Caco-2 (cell line): ENCODE data around the gene GRID1. TPM values are rescaled to one million over a fixed set of nuclear protein-coding genes. Genes with fewer than 3 reads are reported as not detected.

Experiments used
- BruUV-seq: library from RNA; stranded (reverse); fragments of 400-500 nt; replicated peaks from 2 replicates; lab custom pipeline; 2021; lab: Mats Ljungman, UMichigan
- CTCF ChIA-PET: fragments of 300-600 bp; sonication (Branson Sonifier 250); formaldehyde crosslinking; loops from one replicate; lab custom pipeline; 2022; ENCODE audit warnings: antibody characterized with exemption; lab: Charles Lee
- POLR2A ChIA-PET: fragments of 300-600 bp; sonication (Branson Sonifier 250); formaldehyde crosslinking; loops from one replicate; lab custom pipeline; 2022; ENCODE audit warnings: antibody characterized with exemption; lab: Charles Lee
- DNase-seq, 2 experiments: peaks; one replicate each; pipeline versions ENCODE4 v3.0.0 to v3.0.0-alpha.2; 2020 to 2022
- H3K27me3 ChIP-seq: replicated peaks from 2 replicates; pipeline ENCODE4 v1.6.0; 2011; ENCODE audit warnings: low read length; ENCODE audit not compliant: control insufficient read depth, insufficient read depth
- H3K36me3 ChIP-seq: 2 replicates; pipeline ENCODE4 v1.5.1; 2011; ENCODE audit warnings: low read length; ENCODE audit not compliant: control insufficient read depth, insufficient read depth
- H3K4me1 ChIP-seq: fragments of 250-450 bp; sonication (Bioruptor Pico); 2 replicates; pipeline ENCODE4 v1.5.1; 2020; ENCODE audit warnings: mild to moderate bottlenecking
- H3K4me3 ChIP-seq: 2 replicates; pipeline ENCODE4 v1.5.1; 2011; ENCODE audit warnings: low read depth, mild to moderate bottlenecking, control low read depth, low read length
- H3K9me3 ChIP-seq: fragments of 250-450 bp; sonication (Bioruptor Pico); 2 replicates; pipeline ENCODE4 v1.5.1; 2020; ENCODE audit warnings: mild to moderate bottlenecking, moderate library complexity
- H3K27ac Mint-ChIP-seq: one replicate; pipeline ENCODE4 v1.8.0; 2022; ENCODE audit warnings: mixed read lengths; ENCODE audit not compliant: unreplicated experiment
- H3K27me3 Mint-ChIP-seq: one replicate; pipeline ENCODE4 v1.8.0; 2022; ENCODE audit warnings: mixed read lengths; ENCODE audit not compliant: insufficient read depth, unreplicated experiment
- H3K36me3 Mint-ChIP-seq: one replicate; pipeline ENCODE4 v1.8.0; 2022; ENCODE audit warnings: mild to moderate bottlenecking, mixed read lengths; ENCODE audit not compliant: insufficient read depth, unreplicated experiment
- H3K4me1 Mint-ChIP-seq: one replicate; pipeline ENCODE4 v1.8.0; 2022; ENCODE audit warnings: low read depth, mixed read lengths; ENCODE audit not compliant: unreplicated experiment
- H3K4me3 Mint-ChIP-seq: one replicate; pipeline ENCODE4 v1.8.0; 2022; ENCODE audit warnings: mild to moderate bottlenecking, moderate library complexity, mixed read lengths; ENCODE audit not compliant: unreplicated experiment
- H3K9me3 Mint-ChIP-seq: one replicate; pipeline ENCODE4 v1.8.0; 2022; ENCODE audit warnings: mixed read lengths; ENCODE audit not compliant: unreplicated experiment
- intact Hi-C: fragments of 100-400 bp; cut with micrococcal nuclease; formaldehyde crosslinking; loops from one replicate; pipeline ENCODE4 v1.10.0; 2022; ENCODE audit not compliant: unreplicated experiment
- total RNA-seq: library from RNA; stranded (reverse); gene quantifications from 2 replicates; pipeline ENCODE4 v1.2.3, GENCODE V29; 2022
- TF ChIP-seq, protein P1 (sequence below), 2 experiments: fragments of 200-600 bp in 1 of 2; IDR thresholded peaks; 1 replicate in 1 of 2; 2 replicates in 1 of 2; pipeline versions ENCODE4 v1.5.1 to v1.8.0; 2011 to 2022; ENCODE audit warnings: antibody characterized with exemption in 1 of 2, control low read depth in 1 of 2, inconsistent platforms in 1 of 2, low read depth in 1 of 2, low read length in 1 of 2, mild to moderate bottlenecking in 1 of 2, moderate library complexity in 1 of 2; ENCODE audit not compliant: insufficient read depth in 1 of 2, severe bottlenecking in 1 of 2, unreplicated experiment in 1 of 2

The GRID1 gene
- total RNA-seq, 1 experiment from 2014 or later = 8.0 TPM

- Histone ChIP-seq H3K4me3 (no peak overlapping the region), H3K27me3 (no peaks in the 10 kb centered on the region), H3K4me1 (no peaks in the 10 kb centered on the region), H3K9me3 (no peaks in the 10 kb centered on the region), H3K36me3 (no peaks in the 10 kb centered on the region)
- intact Hi-C loops = loop anchor here (5.0 kb wide), 1 partner anchor 68 kb away; no protein-coding TSS in a partner anchor
- BruUV-seq = no TSS peak
- Mint-ChIP-seq H3K27me3 (peaks cover 10% of the 10 kb centered on the region), H3K9me3 (no peaks in the 10 kb centered on the region), H3K36me3 (no peaks in the 10 kb centered on the region), H3K4me3 (no peak overlapping the region), H3K27ac (no peak overlapping the region), H3K4me1 (no peaks in the 10 kb centered on the region)
- CTCF ChIA-PET = no interaction called here
- POLR2A ChIA-PET = no interaction called here
- peak in 1 of 2 experiments; percentile 23 for DNase-seq
- TF ChIP-seq, protein P1, sequence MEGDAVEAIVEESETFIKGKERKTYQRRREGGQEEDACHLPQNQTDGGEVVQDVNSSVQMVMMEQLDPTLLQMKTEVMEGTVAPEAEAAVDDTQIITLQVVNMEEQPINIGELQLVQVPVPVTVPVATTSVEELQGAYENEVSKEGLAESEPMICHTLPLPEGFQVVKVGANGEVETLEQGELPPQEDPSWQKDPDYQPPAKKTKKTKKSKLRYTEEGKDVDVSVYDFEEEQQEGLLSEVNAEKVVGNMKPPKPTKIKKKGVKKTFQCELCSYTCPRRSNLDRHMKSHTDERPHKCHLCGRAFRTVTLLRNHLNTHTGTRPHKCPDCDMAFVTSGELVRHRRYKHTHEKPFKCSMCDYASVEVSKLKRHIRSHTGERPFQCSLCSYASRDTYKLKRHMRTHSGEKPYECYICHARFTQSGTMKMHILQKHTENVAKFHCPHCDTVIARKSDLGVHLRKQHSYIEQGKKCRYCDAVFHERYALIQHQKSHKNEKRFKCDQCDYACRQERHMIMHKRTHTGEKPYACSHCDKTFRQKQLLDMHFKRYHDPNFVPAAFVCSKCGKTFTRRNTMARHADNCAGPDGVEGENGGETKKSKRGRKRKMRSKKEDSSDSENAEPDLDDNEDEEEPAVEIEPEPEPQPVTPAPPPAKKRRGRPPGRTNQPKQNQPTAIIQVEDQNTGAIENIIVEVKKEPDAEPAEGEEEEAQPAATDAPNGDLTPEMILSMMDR (IDR thresholded peaks at IDR 0.05; ENCODE audit: insufficient read depth in 1 of 2, low read depth in 1 of 2, low read length in 1 of 2, severe bottlenecking in 1 of 2, unreplicated experiment in 1 of 2) = no peak
These were observed 101.9 kb downstream of the GRID1 start for GRCh38 chr10:86264481-86265231.

DNA sequence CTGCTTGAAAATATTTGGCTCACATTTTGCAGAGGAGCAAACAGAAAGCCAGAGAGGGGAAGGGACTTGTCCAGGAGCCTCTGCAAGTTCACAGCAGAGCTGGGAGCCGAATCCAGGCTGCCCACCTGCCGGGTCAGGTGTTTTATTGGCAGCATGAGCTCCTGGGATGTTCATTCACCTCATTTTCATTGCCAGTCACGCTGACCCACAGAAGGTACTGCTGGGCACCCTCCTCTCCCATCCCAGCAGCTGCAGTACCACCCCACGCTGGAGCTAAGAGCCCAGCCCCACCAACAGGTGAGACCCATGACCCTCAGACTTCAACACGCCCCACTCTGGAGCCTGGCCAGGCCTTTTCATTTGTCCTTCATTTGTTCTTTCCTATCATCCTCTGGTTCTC is 102.7 kb downstream of the GRID1 start:
- no peak overlapping the region for H3K27ac Mint-ChIP-seq
- ChIA-PET CTCF (no interaction called here), POLR2A (no interaction called here)
- no peaks in the 10 kb centered on the region for H3K9me3 Mint-ChIP-seq
- BruUV-seq = no TSS peak
- Histone ChIP-seq H3K4me3 (no peak overlapping the region), H3K9me3 (no peaks in the 10 kb centered on the region), H3K27me3 (no peaks in the 10 kb centered on the region), H3K4me1 (no peaks in the 10 kb centered on the region), H3K36me3 (no peaks in the 10 kb centered on the region)
- H3K27me3 Mint-ChIP-seq = peaks cover 10% of the 10 kb centered on the region
- TF ChIP-seq, protein P1 (IDR thresholded peaks at IDR 0.05; ENCODE audit: insufficient read depth in 1 of 2, low read depth in 1 of 2, low read length in 1 of 2, severe bottlenecking in 1 of 2, unreplicated experiment in 1 of 2) = no peak
- intact Hi-C loops = loop anchor here (5.0 kb wide), 1 partner anchor 68 kb away; no protein-coding TSS in a partner anchor
- H3K36me3 Mint-ChIP-seq = no peaks in the 10 kb centered on the region
- DNase-seq = no peak
- no peaks in the 10 kb centered on the region for H3K4me1 Mint-ChIP-seq
- H3K4me3 Mint-ChIP-seq = no peak overlapping the region

DNA sequence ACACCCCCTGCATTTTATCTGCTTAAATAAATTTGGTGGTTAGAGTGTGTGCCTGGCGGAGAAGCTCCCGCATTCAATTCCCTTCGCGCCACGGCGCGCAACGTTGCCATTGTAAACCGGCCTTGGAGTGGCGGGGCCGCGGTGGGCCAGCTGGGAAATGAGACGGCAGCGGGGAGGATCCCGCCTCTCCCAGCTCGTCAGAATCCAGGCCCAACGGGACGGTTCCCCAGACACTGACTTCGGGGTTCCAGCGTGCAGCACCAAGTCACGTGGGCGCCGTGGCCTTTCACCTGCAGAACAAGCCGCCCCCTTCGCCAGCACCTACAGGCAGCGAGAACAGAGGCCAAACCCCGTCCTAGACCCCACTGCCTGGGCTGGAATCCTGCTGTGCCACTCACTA is 103.4 kb downstream of the GRID1 start:
- Mint-ChIP-seq H3K4me1 (no peaks in the 10 kb centered on the region), H3K9me3 (no peaks in the 10 kb centered on the region), H3K27me3 (peaks cover 10% of the 10 kb centered on the region), H3K27ac (no peak overlapping the region), H3K36me3 (no peaks in the 10 kb centered on the region), H3K4me3 (no peak overlapping the region)
- no peaks in the 10 kb centered on the region for H3K36me3 ChIP-seq
- H3K4me3 ChIP-seq = no peak overlapping the region
- H3K27me3 ChIP-seq = no peaks in the 10 kb centered on the region
- intact Hi-C loops = loop anchor here (5.0 kb wide), 1 partner anchor 69 kb away; no protein-coding TSS in a partner anchor
- H3K4me1 ChIP-seq = no peaks in the 10 kb centered on the region
- DNase-seq = no peak
- peaks cover 3% of the 10 kb centered on the region; the same call in 1 of the 2 replicates for H3K9me3 ChIP-seq
- ChIA-PET CTCF (no interaction called here), POLR2A (no interaction called here)
- no TSS peak for BruUV-seq
- TF ChIP-seq, protein P1 (IDR thresholded peaks at IDR 0.05; ENCODE audit: insufficient read depth in 1 of 2, low read depth in 1 of 2, low read length in 1 of 2, severe bottlenecking in 1 of 2, unreplicated experiment in 1 of 2) = no peak
